K562 (cell line): ENCODE results near the gene UTP4. TPM values are rescaled to one million over a fixed set of nuclear protein-coding genes. Genes with fewer than 3 reads are reported as not detected.
A peak's percentile ranks its signal among the peaks of the same experiment; 100 is the strongest.

Experiments used
- C11orf30 ChIP-seq: fragments of 450-650 bp; IDR thresholded peaks from 2 replicates; pipeline ENCODE4 v1.6.1; 2016; ENCODE audit warnings: low read depth, mild to moderate bottlenecking
- ELF1 ChIP-seq: fragments of 200-800 bp; sonication (Bioruptor generic); IDR thresholded peaks from 2 replicates; pipeline ENCODE4 v1.6.1; 2016; ENCODE audit warnings: missing genetic modification characterization, missing compliant biosample characterization
- ELF4 ChIP-seq: fragments of 450-650 bp; formaldehyde crosslinking; IDR thresholded peaks from 2 replicates; pipeline ENCODE4 v1.4.0; 2022; ENCODE audit warnings: missing genetic modification characterization
- ETV1 ChIP-seq: fragments of 450-650 bp; conservative IDR thresholded peaks from 2 replicates; pipeline ENCODE4 v1.6.1; 2016; ENCODE audit warnings: missing genetic modification characterization, control low read depth, low read depth, missing compliant biosample characterization
- MAFF ChIP-seq: IDR thresholded peaks from 2 replicates; pipeline ENCODE4 v1.6.1; 2012; ENCODE audit warnings: low read length, improper control_type of control experiment
- NFXL1 ChIP-seq: fragments of 450-650 bp; formaldehyde crosslinking; IDR thresholded peaks from 2 replicates; pipeline ENCODE4 v1.4.0; 2021; ENCODE audit warnings: mild to moderate bottlenecking
- TCF7L2 ChIP-seq: fragments of 150-350 bp; IDR thresholded peaks from 2 replicates; pipeline ENCODE4 v1.6.1; 2016; ENCODE audit warnings: low read depth, mild to moderate bottlenecking, low read length, moderate library complexity
- ZKSCAN1 ChIP-seq: fragments of 150-350 bp; IDR thresholded peaks from 2 replicates; pipeline ENCODE4 v1.6.1; 2016; ENCODE audit warnings: low read depth, low read length
- ZNF197 ChIP-seq: fragments of 200-800 bp; sonication (Bioruptor generic); IDR thresholded peaks from 2 replicates; pipeline ENCODE4 v1.6.1; 2016; ENCODE audit warnings: low read depth, missing genetic modification characterization, missing compliant biosample characterization
- ZNF316 ChIP-seq: fragments of 450-650 bp; IDR thresholded peaks from 2 replicates; pipeline ENCODE4 v1.6.1; 2016
- ZNF830 ChIP-seq: fragments of 250-450 bp; sonication (Bioruptor Pico); IDR thresholded peaks from 2 replicates; pipeline ENCODE4 v1.5.0; 2021; ENCODE audit warnings: mild to moderate bottlenecking
- polyA plus RNA-seq, 8 experiments: library from polyadenylated mRNA; depleted of rRNA in 4 of 8; stranded (reverse) in 5 of 8; unstranded in 3 of 8; fragments of >200 nt; fragmentation: Nextera tagmentation in 2 of 8; fragmentation: Illumina TruSeq in 1 of 8; extraction: Ambion mirVana in 2 of 8; extraction: Trizol in 1 of 8; gene quantifications; 2 replicates each; pipeline versions ENCODE4 v1.2.1 to v1.2.3, GENCODE V29; 2011 to 2014; ENCODE audit warnings: inconsistent platforms in 1 of 8, missing spikeins in 1 of 8
- total RNA-seq, 7 experiments: library from RNA; depleted of rRNA in 6 of 7; stranded (reverse); fragments of >200 nt in 6 of 7; fragmentation: Illumina TruSeq in 2 of 7; extraction: Trizol in 2 of 7; gene quantifications; 2 replicates each; pipeline versions ENCODE4 v1.2.1 to v1.2.3, GENCODE V29; 2011 to 2021; ENCODE audit warnings: low replicate concordance in 1 of 7
- TF ChIP-seq, protein P1 (sequence below), 2 experiments: fragments of 150-350 bp in 1 of 2; IDR thresholded peaks; 2 replicates each; pipeline ENCODE4 v1.6.1; 2012 to 2016; ENCODE audit warnings: low read depth in 2 of 2, low read length in 2 of 2, mild to moderate bottlenecking in 1 of 2, moderate library complexity in 1 of 2

UTP4 gene
- total and polyA plus RNA-seq, 9 of the 15 experiments (the other 6 are each of a cell fraction or from before 2014, with no cell fraction given), result 46.1 to 203 (median 145) TPM

DNA sequence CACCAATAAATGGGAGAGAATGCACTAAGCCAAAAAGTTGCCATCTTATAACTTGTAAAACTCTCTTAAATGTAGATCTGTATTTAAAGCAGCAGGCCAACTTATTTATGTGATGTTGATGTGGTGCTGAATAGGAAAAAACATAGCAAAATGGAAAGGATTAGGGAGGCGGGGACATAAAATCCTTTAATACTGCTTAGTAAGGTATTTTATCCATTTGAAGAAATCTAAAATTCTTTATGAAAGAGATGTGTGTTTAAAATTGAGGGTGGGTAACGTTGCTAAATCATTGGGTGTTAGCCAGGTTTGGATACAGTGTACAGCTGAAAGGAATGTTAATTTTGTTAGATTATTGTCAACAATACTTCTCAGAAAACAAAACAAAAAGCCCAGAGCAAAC lies 68.8 kb downstream of the UTP4 start (continued):
- no peak for TF ChIP-seq ZKSCAN1
- TF ChIP-seq MAFF, result peak; percentile 32; the same call in 1 of the 2 replicates
- TF ChIP-seq, protein P1, sequence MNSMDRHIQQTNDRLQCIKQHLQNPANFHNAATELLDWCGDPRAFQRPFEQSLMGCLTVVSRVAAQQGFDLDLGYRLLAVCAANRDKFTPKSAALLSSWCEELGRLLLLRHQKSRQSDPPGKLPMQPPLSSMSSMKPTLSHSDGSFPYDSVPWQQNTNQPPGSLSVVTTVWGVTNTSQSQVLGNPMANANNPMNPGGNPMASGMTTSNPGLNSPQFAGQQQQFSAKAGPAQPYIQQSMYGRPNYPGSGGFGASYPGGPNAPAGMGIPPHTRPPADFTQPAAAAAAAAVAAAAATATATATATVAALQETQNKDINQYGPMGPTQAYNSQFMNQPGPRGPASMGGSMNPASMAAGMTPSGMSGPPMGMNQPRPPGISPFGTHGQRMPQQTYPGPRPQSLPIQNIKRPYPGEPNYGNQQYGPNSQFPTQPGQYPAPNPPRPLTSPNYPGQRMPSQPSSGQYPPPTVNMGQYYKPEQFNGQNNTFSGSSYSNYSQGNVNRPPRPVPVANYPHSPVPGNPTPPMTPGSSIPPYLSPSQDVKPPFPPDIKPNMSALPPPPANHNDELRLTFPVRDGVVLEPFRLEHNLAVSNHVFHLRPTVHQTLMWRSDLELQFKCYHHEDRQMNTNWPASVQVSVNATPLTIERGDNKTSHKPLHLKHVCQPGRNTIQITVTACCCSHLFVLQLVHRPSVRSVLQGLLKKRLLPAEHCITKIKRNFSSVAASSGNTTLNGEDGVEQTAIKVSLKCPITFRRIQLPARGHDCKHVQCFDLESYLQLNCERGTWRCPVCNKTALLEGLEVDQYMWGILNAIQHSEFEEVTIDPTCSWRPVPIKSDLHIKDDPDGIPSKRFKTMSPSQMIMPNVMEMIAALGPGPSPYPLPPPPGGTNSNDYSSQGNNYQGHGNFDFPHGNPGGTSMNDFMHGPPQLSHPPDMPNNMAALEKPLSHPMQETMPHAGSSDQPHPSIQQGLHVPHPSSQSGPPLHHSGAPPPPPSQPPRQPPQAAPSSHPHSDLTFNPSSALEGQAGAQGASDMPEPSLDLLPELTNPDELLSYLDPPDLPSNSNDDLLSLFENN (IDR thresholded peaks at IDR 0.05; ENCODE audit: low read depth in 2 of 2, low read length in 2 of 2), result no peak
- no peak for TF ChIP-seq ETV1
- no peak for TF ChIP-seq ZNF197 (CRISPR knock-in tag)
- no peak for TF ChIP-seq ELF1 (tag)
- TF ChIP-seq C11orf30, result peak; percentile 57; the same call in 1 of the 2 replicates
- TF ChIP-seq NFXL1 (CRISPR knock-in tag), result no peak
- no peak for TF ChIP-seq TCF7L2
- peak; percentile 74 for TF ChIP-seq ZNF316
- no peak for TF ChIP-seq ELF4 (CRISPR knock-in tag)
- TF ChIP-seq ZNF830 (CRISPR knock-in tag), result no peak
